SK-N-SH (cell line): ENCODE measurements around the gene DENND1A. TPM values are rescaled to one million over a fixed set of nuclear protein-coding genes. Genes with fewer than 3 reads are reported as not detected.

ENCODE experiments used
- CTCF ChIA-PET: fragments of 300-600, 350-600 bp; formaldehyde crosslinking; extraction: SDS; loops from one replicate; lab custom pipeline; 2021; lab: Yijun Ruan, JAX
- POLR2A ChIA-PET: fragments of 350-600 bp; sonication (Branson Sonifier 250); formaldehyde crosslinking; extraction: SDS; loops from one replicate; lab custom pipeline; 2020; ENCODE audit warnings: antibody characterized with exemption, inconsistent platforms; lab: Yijun Ruan, JAX
- DNase-seq: peaks from one replicate; pipeline ENCODE4 v3.0.0; 2012
- H2AFZ ChIP-seq: fragments of 200-600 bp; sonication (generic); 2 replicates; pipeline ENCODE4 v1.8.1; 2016; ENCODE audit warnings: antibody characterized with exemption, mild to moderate bottlenecking, low read depth
- H3F3A ChIP-seq: fragments of 200-600 bp; sonication (generic); replicated peaks from 2 replicates; pipeline ENCODE3; 2016; ENCODE audit warnings: antibody characterized with exemption, mild to moderate bottlenecking; ENCODE audit not compliant: insufficient read depth
- H3K27ac ChIP-seq, 2 experiments: fragments of 200-500 bp in 1 of 2; fragments of 200-600 bp in 1 of 2; sonication (Bioruptor generic) in 1 of 2; sonication (generic), shearing (Covaris generic) in 1 of 2; 2 replicates each; pipeline versions ENCODE4 v1.5.1 to v1.6.1; 2014 to 2016; ENCODE audit warnings: low read depth in 2 of 2, inconsistent platforms in 1 of 2, low read length in 1 of 2, mild to moderate bottlenecking in 1 of 2, mixed read lengths in 1 of 2
- H3K27me3 ChIP-seq: fragments of 200-600 bp; sonication (generic), shearing (Covaris generic); 2 replicates; pipeline ENCODE4 v1.6.1; 2016; ENCODE audit warnings: mixed run types; ENCODE audit not compliant: insufficient read depth
- H3K36me3 ChIP-seq, 2 experiments: fragments of 200-500 bp in 1 of 2; fragments of 200-600 bp in 1 of 2; sonication (Bioruptor generic) in 1 of 2; sonication (generic) in 1 of 2; replicated peaks in 1 of 2; 2 replicates each; pipeline versions ENCODE3 to v1.5.1; 2014 to 2016; ENCODE audit warnings: low read length in 1 of 2, mild to moderate bottlenecking in 1 of 2; ENCODE audit not compliant: insufficient read depth in 2 of 2, control insufficient read depth in 1 of 2
- H3K4me1 ChIP-seq, 2 experiments: fragments of 200-500 bp in 1 of 2; fragments of 200-600 bp in 1 of 2; sonication (Bioruptor generic) in 1 of 2; sonication (generic), shearing (Covaris generic) in 1 of 2; 2 replicates each; pipeline versions ENCODE4 v1.5.1 to v1.6.1; 2014 to 2016; ENCODE audit warnings: low read depth in 1 of 2, low read length in 1 of 2, mixed run types in 1 of 2; ENCODE audit not compliant: insufficient read depth in 2 of 2, control insufficient read depth in 1 of 2
- H3K4me2 ChIP-seq: fragments of 200-600 bp; sonication (generic), shearing (Covaris generic); 2 replicates; pipeline ENCODE4 v1.6.1; 2017; ENCODE audit warnings: mixed run types
- H3K4me3 ChIP-seq, 2 experiments: fragments of 200-500 bp in 1 of 2; fragments of 200-600 bp in 1 of 2; sonication (Bioruptor generic) in 1 of 2; sonication (generic), shearing (Covaris generic) in 1 of 2; 2 replicates each; pipeline versions ENCODE4 v1.5.1 to v1.8.1; 2014 to 2016; ENCODE audit warnings: low read depth in 2 of 2, inconsistent platforms in 1 of 2, low read length in 1 of 2, mild to moderate bottlenecking in 1 of 2, mixed read lengths in 1 of 2, moderate library complexity in 1 of 2
- H3K79me2 ChIP-seq: fragments of 200-600 bp; sonication (generic); 2 replicates; pipeline ENCODE4 v1.8.1; 2017; ENCODE audit warnings: mild to moderate bottlenecking; ENCODE audit not compliant: insufficient read depth
- H3K9ac ChIP-seq: fragments of 200-600 bp; sonication (generic); 2 replicates; pipeline ENCODE4 v1.6.1; 2017; ENCODE audit warnings: mixed run types
- H3K9me2 ChIP-seq: fragments of 200-600 bp; sonication (generic); 2 replicates; pipeline ENCODE4 v1.6.1; 2017; ENCODE audit warnings: mixed run types
- H3K9me3 ChIP-seq: fragments of 200-600 bp; sonication (generic); 2 replicates; pipeline ENCODE4 v1.6.1; 2017; ENCODE audit warnings: mixed run types, mild to moderate bottlenecking, moderate library complexity
- H4K20me1 ChIP-seq: fragments of 200-600 bp; sonication (generic); 2 replicates; pipeline ENCODE4 v1.6.1; 2017; ENCODE audit warnings: mild to moderate bottlenecking, mixed run types; ENCODE audit not compliant: insufficient read depth
- FOSL2 ChIP-seq: IDR thresholded peaks from 2 replicates; pipeline ENCODE4 v1.4.0; 2012; ENCODE audit warnings: low read depth, mild to moderate bottlenecking, moderate library complexity, borderline replicate concordance
- FOXJ3 ChIP-seq: sonication (generic); formaldehyde crosslinking; IDR thresholded peaks from 2 replicates; pipeline ENCODE4 v1.5.1; 2020; ENCODE audit warnings: mild to moderate bottlenecking, missing genetic modification reagents
- FOXM1 ChIP-seq: IDR thresholded peaks from 2 replicates; pipeline ENCODE4 v1.4.0; 2012; ENCODE audit warnings: low read depth, mild to moderate bottlenecking
- GABPA ChIP-seq: IDR thresholded peaks from 2 replicates; pipeline ENCODE4 v1.4.0; 2012; ENCODE audit warnings: low read depth, mild to moderate bottlenecking
- IRF3 ChIP-seq: fragments of 150-350 bp; IDR thresholded peaks from 2 replicates; pipeline ENCODE4 v1.6.1; 2016; ENCODE audit warnings: mild to moderate bottlenecking, low read depth, low read length
- JUND ChIP-seq: IDR thresholded peaks from 2 replicates; pipeline ENCODE4 v1.4.0; 2012
- NFIC ChIP-seq: IDR thresholded peaks from 2 replicates; pipeline ENCODE4 v1.4.0; 2012; ENCODE audit warnings: borderline replicate concordance
- RCOR1 ChIP-seq: fragments of 150-350 bp; IDR thresholded peaks from 2 replicates; pipeline ENCODE4 v1.6.1; 2017; ENCODE audit warnings: antibody characterized with exemption, low read length
- RFX5 ChIP-seq: IDR thresholded peaks from 2 replicates; pipeline ENCODE4 v1.6.1; 2012; ENCODE audit warnings: mild to moderate bottlenecking, improper control_type of control experiment, low read length
- SMC3 ChIP-seq: IDR thresholded peaks from 2 replicates; pipeline ENCODE4 v1.6.1; 2012; ENCODE audit warnings: low read depth, low read length, improper control_type of control experiment
- TEAD4 ChIP-seq: IDR thresholded peaks from 2 replicates; pipeline ENCODE4 v1.4.0; 2012; ENCODE audit warnings: mild to moderate bottlenecking, borderline replicate concordance; ENCODE audit not compliant: insufficient read depth
- USF1 ChIP-seq: IDR thresholded peaks from 2 replicates; pipeline ENCODE4 v1.4.0; 2012; ENCODE audit warnings: low read depth, borderline replicate concordance
- YY1 ChIP-seq: IDR thresholded peaks from 2 replicates; pipeline ENCODE4 v1.4.0; 2012; ENCODE audit warnings: low read depth, mild to moderate bottlenecking
- ZBTB33 ChIP-seq: IDR thresholded peaks from 2 replicates; pipeline ENCODE4 v1.4.0; 2012; ENCODE audit warnings: low read depth, borderline replicate concordance
- WGBS: methylation state at CpG from one replicate; pipeline ENCODE4 v1.1.6; 2017; ENCODE audit warnings: low lambda C conversion rate; 5-methylcytosine and 5-hydroxymethylcytosine counted together
- polyA plus RNA-seq, 3 experiments: library from polyadenylated mRNA; depleted of rRNA; stranded (reverse); fragments of >200 nt; gene quantifications; 2 replicates each; pipeline ENCODE4 v1.2.3, GENCODE V29; 2012

Gene DENND1A
- polyA plus RNA-seq, 1 of the 3 experiments (the other 2 are of a cell fraction), result 25.4 TPM

- Histone ChIP-seq H4K20me1 (no peaks in the 10 kb centered on the region), H3K36me3 (no peaks in the 10 kb centered on the region), H3K9me3 (no peaks in the 10 kb centered on the region), H2AFZ (no peak overlapping the region), H3K4me1 (peaks cover 0 to 6% of the 10 kb centered on the region in 2 experiments; a peak in 2 of 4 replicates), H3F3A (no peaks in the 10 kb centered on the region), H3K27me3 (no peaks in the 10 kb centered on the region), H3K4me3 (no peak overlapping the region), H3K9me2 (no peaks in the 10 kb centered on the region), H3K4me2 (no peak overlapping the region), H3K79me2 (no peaks in the 10 kb centered on the region), H3K9ac (no peak overlapping the region), H3K27ac (no peak overlapping the region)
- WGBS, result 75% methylated on average over 2 of the region's 2 CpGs
- no peak for DNase-seq
- POLR2A ChIA-PET, result no interaction called here
- CTCF ChIA-PET, result no interaction called here
- TF ChIP-seq NFIC (no peak), FOXJ3 (CRISPR knock-in tag) (no peak), FOSL2 (no peak), SMC3 (no peak)
Observed at GRCh38 chr9:123684393-123685149, 245.4 kb downstream of the DENND1A start.

GRCh38 chr9:123682746-123683145 is 247.2 kb downstream of the DENND1A start:
- H4K20me1 ChIP-seq, result no peaks in the 10 kb centered on the region
- no peak for DNase-seq
- no peak for TF ChIP-seq YY1
- TF ChIP-seq, all 33 proteins: peak for 0
- no peak overlapping the region for H3K4me2 ChIP-seq
- no peaks in the 10 kb centered on the region for H3K9me2 ChIP-seq
- no peak overlapping the region for H3K27ac ChIP-seq
- H3K9ac ChIP-seq, result no peak overlapping the region
- 100% methylated on average over 2 of the region's 2 CpGs for WGBS
- H3K79me2 ChIP-seq, result no peaks in the 10 kb centered on the region
- CTCF ChIA-PET, result no interaction called here
- H3K27me3 ChIP-seq, result no peaks in the 10 kb centered on the region
- no peaks in the 10 kb centered on the region for H3K9me3 ChIP-seq
- no peaks in the 10 kb centered on the region for H3K36me3 ChIP-seq
- no peaks in the 10 kb centered on the region for H3F3A ChIP-seq
- H3K4me3 ChIP-seq, result no peak overlapping the region
- H3K4me1 ChIP-seq, result peaks cover 0 to 21% of the 10 kb centered on the region in 2 experiments; a peak in 2 of 4 replicates
- no peak overlapping the region for H2AFZ ChIP-seq
- POLR2A ChIA-PET, result no interaction called here

- Histone ChIP-seq H3K9ac (no peak overlapping the region), H3K9me2 (no peaks in the 10 kb centered on the region), H3K4me2 (no peak overlapping the region), H3K36me3 (peaks cover 3 to 5% of the 10 kb centered on the region in 2 experiments), H4K20me1 (no peaks in the 10 kb centered on the region), H3K27ac (no peak overlapping the region), H3K79me2 (no peaks in the 10 kb centered on the region), H3K4me3 (no peak overlapping the region), H2AFZ (no peak overlapping the region), H3K4me1 (peaks cover 0 to 24% of the 10 kb centered on the region in 2 experiments; a peak in 2 of 4 replicates), H3F3A (no peaks in the 10 kb centered on the region), H3K9me3 (no peaks in the 10 kb centered on the region), H3K27me3 (no peaks in the 10 kb centered on the region)
- 98% methylated on average over 8 of the region's 8 CpGs for WGBS
- DNase-seq, result no peak
- ChIA-PET POLR2A (no interaction called here), CTCF (no interaction called here)
- no peak for TF ChIP-seq USF1
- TF ChIP-seq RFX5, result no peak
- TF ChIP-seq FOSL2, result no peak
- no peak for TF ChIP-seq ZBTB33
- no peak for TF ChIP-seq TEAD4
- no peak for TF ChIP-seq JUND
- TF ChIP-seq NFIC, result no peak
- no peak for TF ChIP-seq RCOR1
- TF ChIP-seq FOXM1, result no peak
- TF ChIP-seq IRF3, result no peak
- TF ChIP-seq GABPA, result no peak
- no peak for TF ChIP-seq YY1
- TF ChIP-seq FOXJ3 (CRISPR knock-in tag), result no peak
Observed at GRCh38 chr9:123680352-123680751, 249.6 kb downstream of the DENND1A start.
